Posterior cingulate gyrus (tissue), 11 donors: ENCODE results near the gene GPR142.

Source experiments
- DNase-seq, 10 donors: peaks; one replicate each; pipeline versions ENCODE4 v3.0.0 to v3.0.0-alpha.2; 2020 to 2021; ENCODE audit warnings: mixed read lengths in 3 of 10
- intact Hi-C: fragments of 100-400 bp; cut with DNase I; formaldehyde crosslinking; loops from one replicate; pipeline ENCODE4 v1.15.1; 2023

GPR142 gene

GRCh38 chr17:74362810-74363498 is 4.4 kb upstream of the GPR142 start:
- peak in 8 of 10 donors; percentile 23 to 90 (median 46) for DNase-seq
- intact Hi-C loops: loop anchor here (5.0 kb wide), 1 partner anchor 36 kb away; the partner anchor contains the start of gene KIF19

- intact Hi-C loops: no loop called here
- DNase-seq: peak; percentile 65 to 97 (median 84)
Measured at GRCh38 chr17:74368341-74369081, 1.2 kb downstream of the GPR142 start.

DNA sequence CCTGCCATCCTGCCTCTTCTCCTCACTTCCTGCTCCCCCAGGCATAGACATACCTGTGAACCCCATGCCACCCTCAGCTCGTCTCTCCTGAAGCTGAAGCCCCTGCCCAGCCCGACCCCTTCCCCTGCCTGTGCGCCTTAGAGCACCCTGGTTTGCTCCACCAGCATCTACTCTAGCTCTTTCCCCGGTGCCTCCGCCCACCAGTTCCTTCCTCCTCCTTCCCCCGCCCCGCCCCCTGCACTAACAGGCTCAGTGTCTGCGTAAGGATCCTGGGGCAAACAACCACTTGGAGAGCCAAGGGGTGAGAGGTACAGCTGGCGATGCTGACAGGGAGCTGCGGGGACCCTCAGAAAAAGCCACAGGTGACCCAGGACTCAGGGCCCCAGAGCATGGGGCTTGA is 1.9 kb downstream of the GPR142 start:
- DNase-seq: no peak

GRCh38 chr17:74369665-74370490 is 2.6 kb downstream of the GPR142 start:
- DNase-seq: no peak

More for the DNA sequence above, 1.9 kb downstream of the GPR142 start:
- intact Hi-C loops: no loop called here

DNA sequence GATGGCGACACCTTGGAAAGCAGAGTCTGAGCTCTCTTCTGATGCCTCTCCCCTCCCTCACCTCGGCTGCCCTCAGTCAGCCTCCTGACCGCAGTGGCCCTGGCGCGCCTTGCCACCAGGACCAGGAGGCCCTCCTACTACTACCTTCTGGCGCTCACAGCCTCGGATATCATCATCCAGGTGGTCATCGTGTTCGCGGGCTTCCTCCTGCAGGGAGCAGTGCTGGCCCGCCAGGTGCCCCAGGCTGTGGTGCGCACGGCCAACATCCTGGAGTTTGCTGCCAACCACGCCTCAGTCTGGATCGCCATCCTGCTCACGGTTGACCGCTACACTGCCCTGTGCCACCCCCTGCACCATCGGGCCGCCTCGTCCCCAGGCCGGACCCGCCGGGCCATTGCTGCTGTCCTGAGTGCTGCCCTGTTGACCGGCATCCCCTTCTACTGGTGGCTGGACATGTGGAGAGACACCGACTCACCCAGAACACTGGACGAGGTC is 4.4 kb downstream of the GPR142 start:
- intact Hi-C loops: no loop called here
- peak in 1 of 10 donors; percentile 76 for DNase-seq

More at GRCh38 chr17:74369665-74370490, 2.6 kb downstream of the GPR142 start:
- intact Hi-C loops: no loop called here

- DNase-seq: peak in 1 of 10 donors; percentile 63
- intact Hi-C loops: no loop called here
Measured at GRCh38 chr17:74372426-74372825, 5.1 kb downstream of the GPR142 start.

DNA sequence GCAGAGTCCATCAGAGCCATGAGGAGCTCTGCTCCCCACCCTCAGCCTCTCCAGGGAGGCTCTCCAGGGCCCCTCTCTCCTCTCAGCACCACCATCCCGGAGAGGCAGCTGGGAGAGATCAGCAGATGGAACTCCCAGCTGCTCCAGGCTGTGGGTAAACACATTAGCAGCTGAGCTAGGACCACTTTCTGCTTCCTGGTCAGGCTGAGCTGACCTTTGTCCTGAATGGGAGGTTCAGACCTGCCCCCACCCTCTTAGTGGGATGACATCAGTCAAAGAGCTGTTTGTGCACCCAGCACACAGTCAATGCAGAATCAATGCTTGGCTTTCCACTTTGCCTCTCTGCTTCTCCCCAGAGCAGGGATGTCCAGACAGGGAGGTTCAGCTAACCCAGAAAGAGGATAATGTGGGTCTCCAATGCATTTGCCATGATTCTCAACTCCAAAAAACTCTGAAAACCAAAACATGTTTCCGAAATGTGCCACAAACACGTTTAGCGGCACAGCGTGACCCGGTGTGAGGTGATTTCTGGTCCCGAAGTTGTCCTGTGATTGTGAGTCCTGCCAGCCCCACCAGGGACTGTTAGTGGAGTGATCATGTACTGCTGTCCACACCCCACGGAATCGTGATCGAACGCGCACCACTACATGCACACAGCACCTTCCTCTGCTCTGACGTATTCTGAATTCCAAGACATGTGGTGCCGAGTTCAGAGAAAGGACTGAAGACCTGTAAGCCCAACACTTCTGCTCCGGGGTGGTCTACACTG is 6.7 kb downstream of the GPR142 start:
- DNase-seq: peak in 8 of 10 donors; percentile 53 to 97 (median 76)
- intact Hi-C loops: no loop called here

DNA sequence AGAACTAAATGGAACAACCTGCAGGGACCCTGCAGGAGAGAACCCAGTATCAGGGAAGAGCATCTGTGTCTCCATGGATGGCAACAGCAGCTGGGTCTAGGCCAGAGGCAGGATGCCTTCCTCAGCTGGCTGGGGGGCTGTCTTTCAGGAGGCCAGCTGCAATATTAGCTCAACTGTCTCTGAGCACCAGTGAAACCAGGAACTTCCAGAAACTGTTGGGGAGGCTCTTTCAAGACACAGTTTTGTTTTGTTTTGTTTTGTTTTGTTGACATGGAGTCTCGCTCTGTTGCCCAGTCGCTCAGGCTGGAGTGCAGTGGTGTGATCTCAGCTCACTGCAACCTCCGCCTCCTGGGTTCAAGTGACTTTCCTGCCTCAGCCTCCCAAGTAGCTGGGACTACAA is 7.6 kb downstream of the GPR142 start:
- intact Hi-C loops: no loop called here
- no peak for DNase-seq

DNA sequence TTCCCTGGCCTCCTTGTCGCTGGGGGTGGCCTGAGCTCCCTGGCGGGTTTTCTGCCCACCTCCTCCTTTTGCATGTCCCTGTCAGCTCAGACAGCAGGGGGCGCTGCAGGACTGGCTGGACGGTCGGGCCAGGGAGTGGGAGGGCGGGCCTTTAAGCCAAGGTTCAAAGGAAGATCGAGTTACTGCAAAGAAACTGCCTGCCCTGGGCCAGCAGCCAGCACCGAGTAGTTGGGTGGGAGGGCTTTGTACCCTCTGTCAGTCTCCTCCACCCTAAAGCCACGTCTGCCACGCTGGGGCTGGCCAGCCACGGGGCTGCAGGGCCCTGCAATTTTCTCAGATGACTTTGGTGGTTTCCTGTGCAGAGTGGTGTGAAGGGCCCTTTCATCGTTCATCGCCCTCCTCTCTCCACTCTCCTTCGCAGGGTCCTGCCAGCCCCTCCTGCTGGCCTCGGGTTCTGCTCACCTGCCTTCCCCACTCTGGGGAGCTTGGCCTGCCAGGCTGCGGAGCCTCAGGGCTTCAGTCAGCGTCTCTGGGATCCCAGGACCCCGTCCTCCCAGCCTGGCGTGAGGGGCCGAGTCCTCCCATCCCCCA is 12.3 kb downstream of the GPR142 start:
- peak; percentile 79 to 98 (median 94) for DNase-seq
- intact Hi-C loops: loop anchor here (1.0 kb wide), 1 partner anchor 78 kb away; no protein-coding TSS in a partner anchor

DNA sequence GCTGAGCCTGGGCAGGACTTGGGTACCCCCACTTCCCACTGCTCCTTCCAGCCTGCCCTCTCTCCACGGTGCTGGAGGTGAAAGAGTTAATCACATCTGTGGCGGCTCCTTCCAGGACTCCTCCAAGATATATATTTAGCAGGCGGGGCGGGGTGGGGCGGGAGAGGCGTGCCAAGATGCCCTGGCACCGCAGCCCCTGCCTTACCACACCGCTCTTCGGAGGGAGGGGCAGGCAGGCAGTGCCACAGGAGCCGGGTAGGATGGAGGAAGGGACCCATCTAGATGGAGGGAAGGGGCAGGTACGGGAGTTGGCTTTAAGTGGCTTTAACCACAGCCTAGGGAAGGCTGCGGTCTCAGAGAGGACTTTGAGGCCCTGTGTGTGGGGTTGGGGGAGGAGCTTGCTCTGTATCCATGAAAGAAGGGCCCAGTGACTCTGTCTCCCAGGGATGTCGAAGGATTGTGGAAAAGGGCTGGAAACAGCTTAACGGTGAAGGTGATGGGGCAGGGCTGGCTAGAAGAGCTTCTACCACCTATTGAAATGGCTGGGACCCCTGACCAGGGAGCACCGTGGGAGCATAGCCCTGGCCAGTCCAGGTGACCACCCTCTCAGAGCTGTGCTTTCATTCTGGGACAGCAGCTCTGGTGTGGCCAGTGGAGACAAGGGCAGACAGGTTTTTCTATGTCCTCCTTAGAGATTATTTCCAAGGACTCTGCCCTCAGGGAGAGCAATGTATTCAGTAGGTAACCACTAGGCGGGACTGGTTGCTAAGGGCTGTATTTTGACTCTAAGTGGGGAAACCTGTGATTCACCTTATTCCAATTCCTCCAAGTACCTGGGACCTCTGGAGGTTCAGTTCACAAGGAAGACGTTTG is 13.0 kb downstream of the GPR142 start:
- intact Hi-C loops: no loop called here
- peak in 2 of 10 donors; percentile 32 to 59 for DNase-seq

DNA sequence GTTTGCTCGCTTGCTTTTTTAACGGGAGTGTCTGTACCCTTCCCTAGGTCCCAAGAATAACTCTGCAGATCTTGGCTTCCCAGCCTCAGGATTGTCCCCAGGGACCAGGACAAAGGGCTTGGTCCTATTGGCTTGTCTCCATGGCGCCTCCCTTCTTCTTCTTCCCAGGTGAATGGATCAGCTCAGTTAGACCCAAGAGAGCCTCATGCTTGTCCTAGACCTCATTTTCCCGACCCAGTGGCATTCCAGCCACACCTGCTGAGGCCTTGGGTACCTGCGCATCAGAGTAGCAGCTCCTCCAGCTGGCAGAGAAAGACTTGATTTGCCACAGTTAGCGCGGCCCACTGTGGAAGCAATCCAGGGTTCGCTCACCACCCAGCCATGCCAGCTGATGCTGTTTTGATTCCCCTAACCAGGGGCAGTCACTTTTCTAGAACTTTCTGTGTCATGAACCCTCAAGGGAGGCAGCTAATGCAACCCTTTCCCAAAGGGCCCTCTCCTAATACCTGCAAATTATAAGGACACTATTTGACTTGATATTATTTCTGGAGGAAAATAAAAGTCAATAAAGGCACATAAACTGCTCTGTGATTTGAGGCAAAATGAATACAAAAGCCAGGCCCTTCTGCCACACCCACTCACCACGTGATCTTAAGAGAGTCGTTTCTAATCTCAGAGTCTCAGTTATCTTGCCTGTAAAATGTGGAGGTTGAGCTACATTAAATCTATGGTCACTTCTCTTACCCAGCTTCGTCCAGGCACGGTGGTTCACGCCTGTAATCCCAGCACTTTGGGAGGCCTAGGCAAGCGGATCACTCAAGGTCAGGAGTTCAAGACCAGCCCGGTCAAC is 13.9 kb downstream of the GPR142 start:
- intact Hi-C loops: no loop called here
- peak in 2 of 10 donors; percentile 33 to 40 for DNase-seq

DNA sequence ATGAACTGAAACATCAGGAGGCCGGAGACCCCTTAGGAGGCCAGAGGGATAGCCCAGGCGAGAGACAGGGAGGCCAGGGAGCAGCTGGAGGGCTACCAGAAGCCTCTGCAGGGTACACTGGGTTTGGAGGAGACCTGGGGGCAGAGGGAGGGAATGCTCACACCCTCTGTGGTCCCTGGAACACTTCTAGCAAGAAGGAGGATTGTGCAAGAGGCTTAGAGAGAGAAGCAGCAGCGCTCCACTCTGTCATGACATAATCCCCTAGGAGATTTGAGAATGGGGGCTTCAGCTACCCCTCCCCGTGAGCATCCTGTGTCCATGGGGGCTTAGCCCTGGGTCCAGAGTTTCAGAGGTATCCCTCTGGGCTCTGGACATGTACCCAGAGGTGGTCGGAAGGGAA is 15.8 kb downstream of the GPR142 start:
- intact Hi-C loops: no loop called here
- DNase-seq: peak in 1 of 10 donors; percentile 44

DNA sequence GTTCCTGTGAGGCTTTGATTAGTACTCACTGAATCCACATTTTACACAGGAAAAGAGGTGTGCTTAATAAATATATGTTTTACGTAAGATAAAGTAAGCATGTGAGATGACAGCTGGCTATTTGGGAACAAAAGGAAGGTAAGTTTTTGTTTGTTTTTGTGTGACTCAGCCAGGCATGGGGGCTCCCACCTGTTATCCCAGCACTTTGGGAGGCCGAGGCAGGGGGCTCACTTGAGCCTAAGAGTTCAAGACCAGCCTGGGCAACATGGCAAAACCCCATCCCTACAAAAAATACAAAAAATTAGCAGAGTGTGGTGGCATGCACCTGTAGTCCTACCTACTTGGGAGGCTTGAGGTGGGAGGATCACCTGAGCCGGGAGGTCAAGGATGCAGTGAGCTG is 17.9 kb downstream of the GPR142 start:
- intact Hi-C loops: no loop called here
- no peak for DNase-seq

DNA sequence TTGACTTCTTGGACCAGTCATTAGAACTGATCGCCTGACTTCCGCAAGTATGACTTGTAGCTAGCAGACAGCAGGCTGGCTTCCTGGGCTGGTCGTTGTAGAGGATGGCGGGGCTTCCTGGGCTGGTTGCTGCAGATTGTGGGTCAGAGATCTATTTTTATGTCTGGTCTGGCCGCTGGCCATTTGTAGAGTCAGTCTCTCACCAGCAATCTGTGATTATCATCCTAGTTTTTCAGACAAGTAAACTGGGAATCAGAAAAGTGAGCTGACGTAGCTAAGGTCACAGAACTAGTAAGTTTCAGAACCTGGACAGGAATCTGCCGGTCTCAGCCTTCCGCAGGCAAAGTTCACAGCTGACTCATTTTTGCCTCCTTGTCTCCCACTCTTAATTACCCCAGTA is 19.1 kb downstream of the GPR142 start:
- intact Hi-C loops: no loop called here

GRCh38 chr17:74387365-74388218 is 20.3 kb downstream of the GPR142 start:
- intact Hi-C loops: no loop called here
- peak in 1 of 10 donors; percentile 55 for DNase-seq

More for the DNA sequence above, 19.1 kb downstream of the GPR142 start:
- DNase-seq: peak in 1 of 10 donors; percentile 86

DNA sequence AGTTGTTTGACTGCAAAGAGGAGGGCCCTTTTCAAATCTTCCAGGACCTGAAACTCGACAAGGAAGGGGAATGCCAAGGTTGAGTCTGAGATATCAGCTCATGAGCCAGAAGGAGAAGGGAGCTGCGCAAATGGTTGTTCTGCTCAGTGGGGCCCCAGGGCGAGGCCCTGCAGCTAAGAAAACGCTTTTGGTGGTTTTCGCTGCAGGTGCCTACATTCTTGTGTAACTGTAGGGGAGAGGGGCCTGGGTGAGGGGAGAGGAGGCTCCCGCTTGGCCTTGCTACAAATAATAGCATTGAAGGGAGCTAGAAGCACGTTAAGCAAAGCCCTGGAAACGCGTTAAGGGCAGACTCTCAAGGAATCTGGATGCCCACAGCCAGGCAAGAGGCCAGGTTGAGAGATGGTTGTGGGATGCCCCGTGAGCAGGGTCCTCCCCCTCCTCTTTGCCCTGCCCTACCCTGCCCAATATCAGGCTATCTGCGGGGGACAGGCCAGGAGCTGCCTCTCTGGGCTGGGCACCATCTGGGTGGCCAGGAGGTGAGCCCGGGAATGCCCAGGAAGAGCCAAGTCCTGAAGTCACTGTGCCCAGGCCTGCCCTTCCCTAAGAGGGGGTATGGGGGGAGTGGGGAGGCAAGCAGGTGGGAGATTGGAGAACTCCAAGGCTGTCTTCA is 21.9 kb downstream of the GPR142 start:
- intact Hi-C loops: no loop called here
- DNase-seq: peak in 1 of 10 donors; percentile 39
